Uterus (tissue), 2 donors: ENCODE measurements around the gene SLC23A2.

Source experiments
- CTCF ChIP-seq, 4 experiments: fragments of 200-600 bp in 2 of 4; fragments of 450-650 bp in 2 of 4; sonication (generic) in 2 of 4; IDR thresholded peaks; one replicate each; pipeline ENCODE4 v1.5.1; 2016 to 2019; ENCODE audit warnings: antibody characterized with exemption in 4 of 4, mild to moderate bottlenecking in 2 of 4, moderate library complexity in 1 of 4
- POLR2A ChIP-seq, 2 donors: fragments of 450-650 bp; IDR thresholded peaks; one replicate each; pipeline ENCODE4 v1.6.1; 2016; ENCODE audit warnings: antibody characterized with exemption in 2 of 2, mild to moderate bottlenecking in 1 of 2, moderate library complexity in 1 of 2

GRCh38 chr20:4950841-4951240 lies 50.5 kb downstream of the SLC23A2 start:
- TF ChIP-seq CTCF (IDR thresholded peaks at IDR 0.05) (no peak), POLR2A (IDR thresholded peaks at IDR 0.05) (no peak)
